RWPE2 (cell line): Measurements from ENCODE around the gene WRNIP1.

Experiments used
- ATAC-seq: fragments of 200-7000 bp; cut with Tn5 transposase; 3 replicates; pipeline ENCODE4 v1.9.1; 2021; ENCODE audit warnings: low read depth
- DNase-seq: peaks from one replicate; pipeline ENCODE4 v3.0.0-alpha.2; 2020; ENCODE audit warnings: low spot score
- H3K27ac ChIP-seq: fragments of 450-650 bp; 2 replicates; pipeline ENCODE4 v1.5.1; 2017; ENCODE audit warnings: mild to moderate bottlenecking; ENCODE audit not compliant: poor library complexity, severe bottlenecking
- H3K27me3 ChIP-seq: fragments of 250-450 bp; sonication (Bioruptor Pico); 2 replicates; pipeline ENCODE4 v1.5.1; 2021; ENCODE audit warnings: mild to moderate bottlenecking, moderate library complexity; ENCODE audit not compliant: insufficient read depth, poor library complexity, severe bottlenecking
- H3K36me3 ChIP-seq: fragments of 250-450 bp; sonication (Bioruptor Pico); 2 replicates; pipeline ENCODE4 v1.5.1; 2020; ENCODE audit warnings: low read depth, mild to moderate bottlenecking, moderate library complexity
- H3K4me1 ChIP-seq: fragments of 250-450 bp; sonication (Bioruptor Pico); 2 replicates; pipeline ENCODE4 v1.5.1; 2021; ENCODE audit warnings: mild to moderate bottlenecking, moderate library complexity; ENCODE audit not compliant: insufficient read depth, poor library complexity, severe bottlenecking
- H3K4me3 ChIP-seq: fragments of 250-450 bp; sonication (Bioruptor Pico); 2 replicates; pipeline ENCODE4 v1.5.1; 2021; ENCODE audit warnings: mild to moderate bottlenecking, moderate library complexity; ENCODE audit not compliant: severe bottlenecking
- H3K9me3 ChIP-seq: fragments of 250-450 bp; sonication (Bioruptor Pico); 2 replicates; pipeline ENCODE4 v1.5.1; 2021; ENCODE audit warnings: mild to moderate bottlenecking, moderate library complexity; ENCODE audit not compliant: severe bottlenecking
- TF ChIP-seq, protein P1 (sequence below): fragments of 450-650 bp; IDR thresholded peaks from one replicate; pipeline ENCODE4 v1.5.1; 2017; ENCODE audit warnings: mild to moderate bottlenecking, moderate library complexity; ENCODE audit not compliant: poor library complexity, severe bottlenecking

WRNIP1 gene

DNA sequence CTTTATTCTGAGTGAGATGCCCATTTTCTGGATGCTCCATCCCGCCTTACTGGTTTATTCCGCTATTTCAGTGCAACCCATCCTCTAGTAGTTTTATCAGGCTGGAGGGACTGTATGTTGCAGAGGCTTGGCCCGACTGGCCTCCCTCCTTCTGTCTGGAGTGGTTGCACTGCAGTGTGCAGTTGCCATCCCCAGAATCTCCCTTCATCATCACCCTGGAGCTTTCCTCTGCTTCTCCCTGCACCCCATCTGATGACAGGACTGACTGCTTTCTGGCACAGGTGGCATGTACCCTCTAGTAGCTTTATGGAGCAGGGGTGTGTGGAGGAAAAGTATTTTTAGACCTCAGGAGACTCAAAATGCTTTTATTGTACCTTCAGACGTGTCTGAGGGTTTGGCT, 21.1 kb downstream of the WRNIP1 start:
- TF ChIP-seq, protein P1, sequence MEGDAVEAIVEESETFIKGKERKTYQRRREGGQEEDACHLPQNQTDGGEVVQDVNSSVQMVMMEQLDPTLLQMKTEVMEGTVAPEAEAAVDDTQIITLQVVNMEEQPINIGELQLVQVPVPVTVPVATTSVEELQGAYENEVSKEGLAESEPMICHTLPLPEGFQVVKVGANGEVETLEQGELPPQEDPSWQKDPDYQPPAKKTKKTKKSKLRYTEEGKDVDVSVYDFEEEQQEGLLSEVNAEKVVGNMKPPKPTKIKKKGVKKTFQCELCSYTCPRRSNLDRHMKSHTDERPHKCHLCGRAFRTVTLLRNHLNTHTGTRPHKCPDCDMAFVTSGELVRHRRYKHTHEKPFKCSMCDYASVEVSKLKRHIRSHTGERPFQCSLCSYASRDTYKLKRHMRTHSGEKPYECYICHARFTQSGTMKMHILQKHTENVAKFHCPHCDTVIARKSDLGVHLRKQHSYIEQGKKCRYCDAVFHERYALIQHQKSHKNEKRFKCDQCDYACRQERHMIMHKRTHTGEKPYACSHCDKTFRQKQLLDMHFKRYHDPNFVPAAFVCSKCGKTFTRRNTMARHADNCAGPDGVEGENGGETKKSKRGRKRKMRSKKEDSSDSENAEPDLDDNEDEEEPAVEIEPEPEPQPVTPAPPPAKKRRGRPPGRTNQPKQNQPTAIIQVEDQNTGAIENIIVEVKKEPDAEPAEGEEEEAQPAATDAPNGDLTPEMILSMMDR: no peak
- Histone ChIP-seq H3K9me3 (no peaks in the 10 kb centered on the region), H3K4me3 (no peak overlapping the region), H3K27ac (no peak overlapping the region), H3K4me1 (peaks cover 7% of the 10 kb centered on the region), H3K27me3 (no peaks in the 10 kb centered on the region), H3K36me3 (peaks cover 10% of the 10 kb centered on the region)
- DNase-seq: no peak
- no peak for ATAC-seq

GRCh38 chr6:2790588-2791449, 25.6 kb downstream of the WRNIP1 start:
- no peaks in the 10 kb centered on the region for H3K9me3 ChIP-seq
- peaks cover 22% of the 10 kb centered on the region for H3K4me1 ChIP-seq
- TF ChIP-seq, protein P1: peak; percentile 87
- ATAC-seq (peak; percentile 73), DNase-seq (no peak)
- H3K36me3 ChIP-seq: no peaks in the 10 kb centered on the region; the same call in 1 of the 2 replicates
- no peak overlapping the region for H3K4me3 ChIP-seq
- H3K27ac ChIP-seq: no peak overlapping the region
- H3K27me3 ChIP-seq: no peaks in the 10 kb centered on the region

DNA sequence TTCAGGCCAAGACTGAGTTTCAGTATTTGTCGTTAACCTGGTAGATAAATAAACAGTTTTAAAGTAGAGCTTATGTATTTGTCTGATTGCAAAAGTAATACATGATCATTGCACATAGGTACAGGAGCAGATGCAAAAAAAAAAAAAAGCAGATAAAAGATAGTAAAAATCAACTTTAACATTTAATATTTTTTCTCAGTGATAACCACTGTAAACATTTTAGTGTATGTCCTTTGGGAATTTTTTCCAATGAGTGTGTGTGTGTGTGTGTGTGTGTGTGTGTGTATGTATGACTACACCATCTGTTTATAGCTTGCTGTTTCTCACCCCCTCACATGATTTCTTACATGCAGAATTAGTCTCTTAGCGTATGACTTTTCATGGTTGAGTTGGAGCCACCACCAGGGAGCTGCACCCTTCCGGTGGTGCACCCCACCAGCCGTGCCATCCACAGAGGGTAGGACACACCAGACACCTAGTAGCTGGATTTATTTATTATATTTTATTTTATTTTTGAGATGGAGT, 26.3 kb downstream of the WRNIP1 start:
- H3K4me1 ChIP-seq: peaks cover 22% of the 10 kb centered on the region
- TF ChIP-seq, protein P1: peak; percentile 67
- H3K27ac ChIP-seq: peak overlapping the region; percentile 40

DNA sequence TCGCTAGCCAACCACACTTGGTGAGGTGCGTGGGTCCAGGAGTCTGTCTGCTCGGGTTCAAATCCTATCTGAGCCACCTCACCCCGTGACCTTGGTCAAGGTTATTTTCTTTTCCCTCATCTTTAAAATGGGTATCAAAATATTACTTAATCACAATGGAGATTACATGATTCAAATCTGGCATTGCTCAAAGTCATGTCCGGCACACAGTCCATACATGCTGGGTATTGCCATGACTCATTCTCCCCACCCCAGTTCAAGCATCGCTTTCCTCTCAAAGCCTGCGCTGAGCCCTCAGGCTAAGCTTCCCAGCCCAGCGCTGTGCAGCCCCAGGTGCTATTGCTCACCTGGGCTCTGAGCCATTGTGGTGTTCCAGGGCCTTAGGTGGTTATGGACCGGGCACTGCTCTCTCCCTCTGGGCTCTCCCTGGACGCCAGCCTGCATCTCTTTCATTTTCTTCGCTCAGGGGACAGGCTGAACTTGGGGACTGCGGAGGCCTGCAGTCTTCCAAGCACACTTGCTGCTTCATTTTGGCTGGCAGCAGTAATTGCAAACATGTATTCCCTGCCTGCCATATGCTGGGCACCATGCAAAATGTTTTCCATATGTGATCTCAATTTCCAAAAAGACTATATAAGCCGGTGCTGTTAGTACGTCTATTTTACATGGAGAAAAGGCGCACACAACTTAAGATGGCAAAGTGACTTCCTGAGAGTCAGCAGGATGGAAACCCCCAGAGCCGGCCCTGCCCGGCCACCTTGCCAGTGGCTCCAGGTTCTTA, 27.3 kb downstream of the WRNIP1 start:
- TF ChIP-seq, protein P1: no peak
- ATAC-seq (peak; percentile 15; the same call in 1 of the 3 replicates), DNase-seq (no peak)
- H3K27ac ChIP-seq: peak overlapping the region; percentile 40
- no peaks in the 10 kb centered on the region for H3K27me3 ChIP-seq
- no peaks in the 10 kb centered on the region for H3K9me3 ChIP-seq
- no peak overlapping the region for H3K4me3 ChIP-seq
- no peaks in the 10 kb centered on the region; the same call in 1 of the 2 replicates for H3K36me3 ChIP-seq
- H3K4me1 ChIP-seq: peaks cover 22% of the 10 kb centered on the region

More for the DNA sequence above, 26.3 kb downstream of the WRNIP1 start:
- ATAC-seq (no peak), DNase-seq (no peak)
- H3K36me3 ChIP-seq: no peaks in the 10 kb centered on the region; the same call in 1 of the 2 replicates
- H3K4me3 ChIP-seq: no peak overlapping the region
- no peaks in the 10 kb centered on the region for H3K9me3 ChIP-seq
- no peaks in the 10 kb centered on the region for H3K27me3 ChIP-seq
